H9 (cell line): ENCODE data around the gene ECSCR. TPM values are rescaled to one million over a fixed set of nuclear protein-coding genes. Genes with fewer than 3 reads are reported as not detected.

Experiments
- DNase-seq: peaks from one replicate; pipeline ENCODE4 v3.0.0-alpha.2; 2017
- H2AFZ ChIP-seq: one replicate; pipeline ENCODE4 v1.6.1; 2013; ENCODE audit warnings: mild to moderate bottlenecking, low read length, control low read depth, moderate library complexity
- H2AK5ac ChIP-seq: 2 replicates; pipeline ENCODE4 v1.6.1; 2013; ENCODE audit warnings: low read length, control low read depth, mixed read lengths; ENCODE audit not compliant: insufficient read length
- H2BK120ac ChIP-seq: one replicate; pipeline ENCODE4 v1.6.1; 2013; ENCODE audit warnings: low read depth, mild to moderate bottlenecking, low read length, control low read depth, inconsistent platforms; ENCODE audit not compliant: poor library complexity, severe bottlenecking
- H2BK12ac ChIP-seq: 2 replicates; pipeline ENCODE4 v1.6.1; 2013; ENCODE audit warnings: low read length, control low read depth, mixed read lengths, low read depth; ENCODE audit not compliant: insufficient read length
- H2BK15ac ChIP-seq: 2 replicates; pipeline ENCODE4 v1.6.1; 2013; ENCODE audit warnings: low read depth, low read length, control low read depth
- H2BK20ac ChIP-seq: one replicate; pipeline ENCODE4 v1.6.1; 2013; ENCODE audit warnings: low read depth, mild to moderate bottlenecking, low read length, control low read depth, inconsistent platforms; ENCODE audit not compliant: poor library complexity, severe bottlenecking
- H2BK5ac ChIP-seq: 2 replicates; pipeline ENCODE4 v1.6.1; 2013; ENCODE audit warnings: low read length, control low read depth, mixed read lengths; ENCODE audit not compliant: insufficient read length
- H3K14ac ChIP-seq: 2 replicates; pipeline ENCODE4 v1.6.1; 2013; ENCODE audit warnings: low read length, control low read depth; ENCODE audit not compliant: insufficient read depth
- H3K18ac ChIP-seq: 2 replicates; pipeline ENCODE4 v1.6.1; 2013; ENCODE audit warnings: low read depth, mild to moderate bottlenecking, mixed read lengths, low read length, control low read depth; ENCODE audit not compliant: insufficient read length
- H3K23ac ChIP-seq: 2 replicates; pipeline ENCODE4 v1.6.1; 2013; ENCODE audit warnings: low read length, control low read depth, mixed read lengths, low read depth; ENCODE audit not compliant: insufficient read length
- H3K23me2 ChIP-seq: 2 replicates; pipeline ENCODE4 v1.6.1; 2013; ENCODE audit warnings: low read depth, mild to moderate bottlenecking, mixed read lengths, low read length, control low read depth; ENCODE audit not compliant: insufficient read length, poor library complexity, severe bottlenecking
- H3K27ac ChIP-seq: 2 replicates; pipeline ENCODE4 v1.5.1; 2013; ENCODE audit warnings: low read length, control low read depth, mixed read lengths, low read depth; ENCODE audit not compliant: insufficient read length
- H3K27me3 ChIP-seq: 2 replicates; pipeline ENCODE4 v1.6.1; 2013; ENCODE audit warnings: low read length, control low read depth, inconsistent platforms; ENCODE audit not compliant: insufficient read depth
- H3K4ac ChIP-seq: 2 replicates; pipeline ENCODE4 v1.6.1; 2013; ENCODE audit warnings: low read depth, mild to moderate bottlenecking, control low read depth, inconsistent platforms, low read length, moderate library complexity
- H3K4me1 ChIP-seq: 2 replicates; pipeline ENCODE4 v1.6.1; 2013; ENCODE audit warnings: low read length, control low read depth, inconsistent platforms; ENCODE audit not compliant: insufficient read depth
- H3K4me2 ChIP-seq: 2 replicates; pipeline ENCODE4 v1.6.1; 2013; ENCODE audit warnings: low read length, control low read depth, mixed read lengths; ENCODE audit not compliant: insufficient read length, insufficient read depth
- H3K56ac ChIP-seq: 2 replicates; pipeline ENCODE4 v1.6.1; 2013; ENCODE audit warnings: low read depth, mild to moderate bottlenecking, mixed read lengths, low read length, control low read depth; ENCODE audit not compliant: insufficient read length
- H3K79me1 ChIP-seq: 2 replicates; pipeline ENCODE4 v1.6.1; 2013; ENCODE audit warnings: low read depth, mild to moderate bottlenecking, moderate library complexity, low read length, control low read depth, inconsistent platforms; ENCODE audit not compliant: insufficient read depth, poor library complexity, severe bottlenecking
- H3K79me2 ChIP-seq: 2 replicates; pipeline ENCODE4 v1.6.1; 2013; ENCODE audit warnings: low read length, control low read depth, inconsistent platforms; ENCODE audit not compliant: insufficient read depth
- H3K9ac ChIP-seq: 2 replicates; pipeline ENCODE4 v1.6.1; 2013; ENCODE audit warnings: low read length, control low read depth, mixed read lengths; ENCODE audit not compliant: insufficient read length; ENCODE audit errors: extremely low read depth
- H3K9me3 ChIP-seq: one replicate; pipeline ENCODE4 v1.6.1; 2013; ENCODE audit warnings: low read depth, low read length, inconsistent platforms; ENCODE audit not compliant: control insufficient read depth
- H3T11ph ChIP-seq: one replicate; pipeline ENCODE4 v1.6.1; 2013; ENCODE audit warnings: mild to moderate bottlenecking, low read length, control low read depth, inconsistent platforms
- H4K20me1 ChIP-seq: one replicate; pipeline ENCODE4 v1.6.1; 2013; ENCODE audit not compliant: control insufficient read depth, insufficient read length, insufficient read depth
- H4K5ac ChIP-seq: 2 replicates; pipeline ENCODE4 v1.6.1; 2013; ENCODE audit warnings: low read depth, mild to moderate bottlenecking, mixed read lengths, low read length, control low read depth; ENCODE audit not compliant: insufficient read length
- H4K8ac ChIP-seq: replicated peaks from 2 replicates; pipeline ENCODE4 v1.6.1; 2013; ENCODE audit warnings: low read length, control low read depth, mixed read lengths, low read depth; ENCODE audit not compliant: insufficient read length
- H4K91ac ChIP-seq: 2 replicates; pipeline ENCODE4 v1.6.1; 2013; ENCODE audit warnings: low read depth, mild to moderate bottlenecking, moderate library complexity, mixed read lengths, low read length, control low read depth; ENCODE audit not compliant: insufficient read length
- H3K27ac Mint-ChIP-seq, 3 experiments: 2 replicates in 2 of 3; 3 replicates in 1 of 3; pipeline ENCODE4 v1.8.0; 2020 to 2021; ENCODE audit warnings: mixed read lengths in 3 of 3, mild to moderate bottlenecking in 1 of 3, moderate library complexity in 1 of 3
- H3K27me3 Mint-ChIP-seq: 2 replicates; pipeline ENCODE4 v1.8.0; 2021; ENCODE audit warnings: low read depth, mild to moderate bottlenecking, moderate library complexity, mixed read lengths
- H3K36me3 Mint-ChIP-seq, 3 experiments: 2 replicates in 2 of 3; 3 replicates in 1 of 3; pipeline ENCODE4 v1.8.0; 2020 to 2021; ENCODE audit warnings: low read depth in 3 of 3, mixed read lengths in 3 of 3; ENCODE audit not compliant: insufficient read depth in 1 of 3
- H3K4me1 Mint-ChIP-seq, 2 experiments: 2 replicates each; pipeline ENCODE4 v1.8.0; 2020; ENCODE audit warnings: mixed read lengths in 2 of 2
- H3K4me3 Mint-ChIP-seq, 2 experiments: 2 replicates in 1 of 2; 3 replicates in 1 of 2; pipeline ENCODE4 v1.8.0; 2020 to 2021; ENCODE audit warnings: mild to moderate bottlenecking in 2 of 2, mixed read lengths in 2 of 2, moderate library complexity in 1 of 2
- H3K9me3 Mint-ChIP-seq, 2 experiments: 2 replicates in 1 of 2; 3 replicates in 1 of 2; pipeline ENCODE4 v1.8.0; 2020; ENCODE audit warnings: mild to moderate bottlenecking in 2 of 2, mixed read lengths in 2 of 2, moderate library complexity in 1 of 2
- CTCF ChIP-seq: fragments of 200-600 bp; sonication (generic); conservative IDR thresholded peaks from 3 replicates; pipeline ENCODE4 v1.8.0; 2021; ENCODE audit warnings: antibody characterized with exemption, mild to moderate bottlenecking
- total RNA-seq: library from RNA; stranded (reverse); gene quantifications from 2 replicates; pipeline ENCODE4 v1.2.1, GENCODE V29; 2021

The ECSCR gene
- total RNA-seq, 1 experiment from 2014 or later = 1.6 TPM

- Histone ChIP-seq H3K27me3 (no peaks in the 10 kb centered on the region), H3K9ac (no peak overlapping the region), H3K79me2 (no peaks in the 10 kb centered on the region), H2BK5ac (no peak overlapping the region), H3K4ac (no peak overlapping the region), H2AK5ac (no peak overlapping the region), H3K4me2 (no peak overlapping the region), H2BK12ac (no peak overlapping the region), H3K4me1 (no peaks in the 10 kb centered on the region; the same call in 1 of the 2 replicates), H4K91ac (no peak overlapping the region), H2BK20ac (no peak overlapping the region), H3K27ac (no peak overlapping the region), H4K20me1 (no peaks in the 10 kb centered on the region), H3K56ac (no peak overlapping the region), H3K18ac (no peak overlapping the region), H4K5ac (no peak overlapping the region), H3K9me3 (no peaks in the 10 kb centered on the region), H3K23ac (no peak overlapping the region), H3K79me1 (no peaks in the 10 kb centered on the region), H3K14ac (no peak overlapping the region), H3K23me2 (no peaks in the 10 kb centered on the region), H2BK120ac (no peak overlapping the region), H3T11ph (no peak overlapping the region), H2BK15ac (no peak overlapping the region), H4K8ac (no peak overlapping the region), H2AFZ (no peak overlapping the region)
- H3K4me3 Mint-ChIP-seq = no peak overlapping the region
- H3K36me3 Mint-ChIP-seq = no peaks in the 10 kb centered on the region
- DNase-seq = no peak
- TF ChIP-seq CTCF = no peak
- H3K27me3 Mint-ChIP-seq = no peaks in the 10 kb centered on the region; the same call in none of the 2 replicates
- no peaks in the 10 kb centered on the region for H3K9me3 Mint-ChIP-seq
- no peak overlapping the region for H3K27ac Mint-ChIP-seq
- peaks cover 0 to 7% of the 10 kb centered on the region in 2 experiments; a peak in 2 of 4 replicates for H3K4me1 Mint-ChIP-seq
These were observed 32.3 kb upstream of the ECSCR start for GRCh38 chr5:139494832-139495231.
